HepG2 (cell line): ENCODE measurements around the gene EIF1AD. TPM values are rescaled to one million over a fixed set of nuclear protein-coding genes. Genes with fewer than 3 reads are reported as not detected.

Experiments used
- ATF7-NPFF ChIP-seq: sonication (generic); formaldehyde crosslinking; IDR thresholded peaks from 2 replicates; pipeline ENCODE4 v1.8.1; 2023; ENCODE audit warnings: mild to moderate bottlenecking, low read depth, missing genetic modification reagents, moderate library complexity
- ELF1 ChIP-seq: sonication (generic); formaldehyde crosslinking; IDR thresholded peaks from 2 replicates; pipeline ENCODE4 v1.4.0; 2020; ENCODE audit warnings: missing genetic modification reagents
- HMGXB4 ChIP-seq, 2 experiments: sonication (generic) in 1 of 2; formaldehyde crosslinking in 1 of 2; IDR thresholded peaks; 2 replicates each; pipeline versions ENCODE4 v1.4.0 to v1.6.1; 2018 to 2020; ENCODE audit warnings: missing genetic modification reagents in 2 of 2, borderline replicate concordance in 1 of 2, low read depth in 1 of 2, mild to moderate bottlenecking in 1 of 2, missing biosample characterization in 1 of 2
- IKZF1 ChIP-seq: fragments of 450-650 bp; IDR thresholded peaks from 2 replicates; pipeline ENCODE4 v1.7.1; 2016
- IRF2 ChIP-seq: IDR thresholded peaks from 2 replicates; pipeline ENCODE4 v1.6.1; 2018; ENCODE audit warnings: missing genetic modification reagents, missing compliant biosample characterization
- KDM1A ChIP-seq: IDR thresholded peaks from 2 replicates; pipeline ENCODE4 v1.6.1; 2016; ENCODE audit warnings: missing compliant biosample characterization
- MLX ChIP-seq: IDR thresholded peaks from 2 replicates; pipeline ENCODE4 v1.6.1; 2016
- MXD1 ChIP-seq: sonication (generic); formaldehyde crosslinking; IDR thresholded peaks from 2 replicates; pipeline ENCODE4 v1.4.0; 2020; ENCODE audit warnings: mild to moderate bottlenecking, missing genetic modification reagents
- REXO4 ChIP-seq: sonication (generic); formaldehyde crosslinking; IDR thresholded peaks from 2 replicates; pipeline ENCODE4 v1.8.0; 2022; ENCODE audit warnings: missing genetic modification reagents, mild to moderate bottlenecking, borderline replicate concordance
- RFX5 ChIP-seq: IDR thresholded peaks from 2 replicates; pipeline ENCODE4 v1.6.1; 2011; ENCODE audit warnings: low read depth, low read length, improper control_type of control experiment
- SIN3A ChIP-seq: IDR thresholded peaks from 2 replicates; pipeline ENCODE4 v1.6.1; 2011; ENCODE audit warnings: low read depth, mild to moderate bottlenecking, control low read depth, low read length, borderline replicate concordance
- SP1 ChIP-seq, 2 experiments: fragments of 450-650 bp in 1 of 2; sonication (generic) in 1 of 2; formaldehyde crosslinking in 1 of 2; IDR thresholded peaks; 2 replicates each; pipeline versions ENCODE4 v1.4.0 to v1.6.1; 2016 to 2020; ENCODE audit warnings: missing genetic modification reagents in 1 of 2
- SRF ChIP-seq: IDR thresholded peaks from 2 replicates; pipeline ENCODE4 v1.6.1; 2011; ENCODE audit warnings: mild to moderate bottlenecking, low read depth, low read length, moderate library complexity
- TEAD3 ChIP-seq: optimal IDR thresholded peaks from 2 replicates; pipeline ENCODE3; 2016; ENCODE audit warnings: borderline replicate concordance
- ZBTB34 ChIP-seq: sonication (generic); formaldehyde crosslinking; IDR thresholded peaks from 2 replicates; pipeline ENCODE4 v1.8.0; 2022; ENCODE audit warnings: mild to moderate bottlenecking, missing genetic modification reagents
- ZNF224 ChIP-seq: sonication (generic); formaldehyde crosslinking; IDR thresholded peaks from 2 replicates; pipeline ENCODE4 v1.5.0; 2020; ENCODE audit warnings: mild to moderate bottlenecking, missing genetic modification reagents
- ZNF274 ChIP-seq: sonication (generic); formaldehyde crosslinking; IDR thresholded peaks from 2 replicates; pipeline ENCODE4 v1.5.1; 2020; ENCODE audit warnings: mild to moderate bottlenecking, missing genetic modification reagents
- ZNF441 ChIP-seq: sonication (generic); formaldehyde crosslinking; IDR thresholded peaks from 2 replicates; pipeline ENCODE4 v1.7.0; 2021; ENCODE audit warnings: missing genetic modification reagents, borderline replicate concordance
- polyA plus RNA-seq, 8 experiments: library from polyadenylated mRNA; depleted of rRNA in 3 of 8; stranded (reverse) in 7 of 8; unstranded in 1 of 8; fragments of >200 nt; fragmentation: Illumina TruSeq in 4 of 8; extraction: Trizol in 4 of 8; gene quantifications; 2 replicates each; pipeline versions ENCODE4 v1.2.1 to v1.2.3, GENCODE V29; 2011 to 2016; ENCODE audit warnings: low read depth in 4 of 8, missing spikeins in 1 of 8, mixed read lengths in 1 of 8; ENCODE audit not compliant: insufficient read depth in 1 of 8
- total RNA-seq, 5 experiments: library from RNA; depleted of rRNA; stranded (reverse); fragments of >200 nt; fragmentation: Illumina TruSeq; extraction: Trizol; gene quantifications; 2 replicates each; pipeline ENCODE4 v1.2.3, GENCODE V29; 2016; ENCODE audit warnings: low read depth in 1 of 5
- TF ChIP-seq, protein P1 (sequence below): sonication (generic); formaldehyde crosslinking; IDR thresholded peaks from 2 replicates; pipeline ENCODE4 v1.5.1; 2020; ENCODE audit warnings: missing genetic modification reagents, mild to moderate bottlenecking, borderline replicate concordance
- TF ChIP-seq, protein P2 (sequence below): sonication (generic); formaldehyde crosslinking; IDR thresholded peaks from 2 replicates; pipeline ENCODE4 v1.8.0; 2022; ENCODE audit warnings: missing genetic modification reagents, mild to moderate bottlenecking, moderate library complexity, borderline replicate concordance

The EIF1AD gene
- total and polyA plus RNA-seq, 2 of the 13 experiments (the other 11 are each of a cell fraction or from before 2014, with no cell fraction given) = 18.2 to 30.8 TPM

GRCh38 chr11:66022401-66023185 lies 20.6 kb upstream of the EIF1AD start (continued):
- peak; percentile 82 to 90 for TF ChIP-seq HMGXB4 (CRISPR knock-in tag; IDR thresholded peaks at IDR 0.05; ENCODE audit: borderline replicate concordance in 1 of 2, low read depth in 1 of 2)
- TF ChIP-seq SIN3A = no peak
- TF ChIP-seq SRF = no peak
- no peak for TF ChIP-seq KDM1A (CRISPR knock-in tag)
- 0 out of 2 replicates have a peak, but pooled peaks have one; percentile 27 for TF ChIP-seq ELF1 (CRISPR knock-in tag)
- TF ChIP-seq IRF2 = 0 out of 2 replicates have a peak, but pooled peaks have one; percentile 23
- TF ChIP-seq MLX (CRISPR knock-in tag) = no peak
- 0 out of 2 replicates have a peak, but pooled peaks have one; percentile 32 for TF ChIP-seq ATF7-NPFF
- TF ChIP-seq, protein P1, sequence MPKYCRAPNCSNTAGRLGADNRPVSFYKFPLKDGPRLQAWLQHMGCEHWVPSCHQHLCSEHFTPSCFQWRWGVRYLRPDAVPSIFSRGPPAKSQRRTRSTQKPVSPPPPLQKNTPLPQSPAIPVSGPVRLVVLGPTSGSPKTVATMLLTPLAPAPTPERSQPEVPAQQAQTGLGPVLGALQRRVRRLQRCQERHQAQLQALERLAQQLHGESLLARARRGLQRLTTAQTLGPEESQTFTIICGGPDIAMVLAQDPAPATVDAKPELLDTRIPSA (CRISPR knock-in tag) = no peak
- TF ChIP-seq MXD1 (CRISPR knock-in tag) = no peak
- TF ChIP-seq ZBTB34 = no peak
- TF ChIP-seq TEAD3 (CRISPR knock-in tag) = peak; percentile 54
- TF ChIP-seq IKZF1 = no peak
- TF ChIP-seq ZNF274 (CRISPR knock-in tag) = 0 out of 2 replicates have a peak, but pooled peaks have one; percentile 48
- TF ChIP-seq RFX5 = no peak
- TF ChIP-seq, protein P2, sequence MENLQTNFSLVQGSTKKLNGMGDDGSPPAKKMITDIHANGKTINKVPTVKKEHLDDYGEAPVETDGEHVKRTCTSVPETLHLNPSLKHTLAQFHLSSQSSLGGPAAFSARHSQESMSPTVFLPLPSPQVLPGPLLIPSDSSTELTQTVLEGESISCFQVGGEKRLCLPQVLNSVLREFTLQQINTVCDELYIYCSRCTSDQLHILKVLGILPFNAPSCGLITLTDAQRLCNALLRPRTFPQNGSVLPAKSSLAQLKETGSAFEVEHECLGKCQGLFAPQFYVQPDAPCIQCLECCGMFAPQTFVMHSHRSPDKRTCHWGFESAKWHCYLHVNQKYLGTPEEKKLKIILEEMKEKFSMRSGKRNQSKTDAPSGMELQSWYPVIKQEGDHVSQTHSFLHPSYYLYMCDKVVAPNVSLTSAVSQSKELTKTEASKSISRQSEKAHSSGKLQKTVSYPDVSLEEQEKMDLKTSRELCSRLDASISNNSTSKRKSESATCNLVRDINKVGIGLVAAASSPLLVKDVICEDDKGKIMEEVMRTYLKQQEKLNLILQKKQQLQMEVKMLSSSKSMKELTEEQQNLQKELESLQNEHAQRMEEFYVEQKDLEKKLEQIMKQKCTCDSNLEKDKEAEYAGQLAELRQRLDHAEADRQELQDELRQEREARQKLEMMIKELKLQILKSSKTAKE = no peak
- no peak for TF ChIP-seq REXO4 (CRISPR knock-in tag)
- no peak for TF ChIP-seq SP1 (IDR thresholded peaks at IDR 0.05)
- TF ChIP-seq SP1 (CRISPR knock-in tag; IDR thresholded peaks at IDR 0.05) = peak; percentile 33; the same call in 1 of the 2 replicates
- peak; percentile 11; the same call in 1 of the 2 replicates for TF ChIP-seq ZNF224 (CRISPR knock-in tag)
- TF ChIP-seq ZNF441 (CRISPR knock-in tag) = peak; percentile 45; the same call in 1 of the 2 replicates
